ENCODE results near the gene ZNF526. TPM values are rescaled to one million over a fixed set of nuclear protein-coding genes. Genes with fewer than 3 reads are reported as not detected.

The ZNF526 gene, protein sequence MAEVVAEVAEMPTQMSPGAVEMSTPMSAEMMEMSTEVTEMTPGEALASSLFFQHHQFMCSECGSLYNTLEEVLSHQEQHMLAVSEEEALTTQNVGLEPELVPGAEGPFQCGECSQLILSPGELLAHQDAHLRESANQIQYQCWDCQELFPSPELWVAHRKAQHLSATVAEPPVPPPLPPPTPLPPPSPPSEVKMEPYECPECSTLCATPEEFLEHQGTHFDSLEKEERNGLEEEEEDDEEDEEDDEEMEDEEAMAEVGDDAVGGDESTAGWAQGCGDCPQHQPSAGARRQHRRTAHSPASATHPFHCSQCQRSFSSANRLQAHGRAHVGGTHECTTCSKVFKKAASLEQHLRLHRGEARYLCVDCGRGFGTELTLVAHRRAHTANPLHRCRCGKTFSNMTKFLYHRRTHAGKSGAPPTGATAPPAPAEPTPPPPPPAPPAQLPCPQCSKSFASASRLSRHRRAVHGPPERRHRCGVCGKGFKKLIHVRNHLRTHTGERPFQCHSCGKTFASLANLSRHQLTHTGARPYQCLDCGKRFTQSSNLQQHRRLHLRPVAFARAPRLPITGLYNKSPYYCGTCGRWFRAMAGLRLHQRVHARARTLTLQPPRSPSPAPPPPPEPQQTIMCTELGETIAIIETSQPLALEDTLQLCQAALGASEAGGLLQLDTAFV
- 10 to 100 TPM; 18.0 to 18.5 TPM for total RNA-seq

DNA sequence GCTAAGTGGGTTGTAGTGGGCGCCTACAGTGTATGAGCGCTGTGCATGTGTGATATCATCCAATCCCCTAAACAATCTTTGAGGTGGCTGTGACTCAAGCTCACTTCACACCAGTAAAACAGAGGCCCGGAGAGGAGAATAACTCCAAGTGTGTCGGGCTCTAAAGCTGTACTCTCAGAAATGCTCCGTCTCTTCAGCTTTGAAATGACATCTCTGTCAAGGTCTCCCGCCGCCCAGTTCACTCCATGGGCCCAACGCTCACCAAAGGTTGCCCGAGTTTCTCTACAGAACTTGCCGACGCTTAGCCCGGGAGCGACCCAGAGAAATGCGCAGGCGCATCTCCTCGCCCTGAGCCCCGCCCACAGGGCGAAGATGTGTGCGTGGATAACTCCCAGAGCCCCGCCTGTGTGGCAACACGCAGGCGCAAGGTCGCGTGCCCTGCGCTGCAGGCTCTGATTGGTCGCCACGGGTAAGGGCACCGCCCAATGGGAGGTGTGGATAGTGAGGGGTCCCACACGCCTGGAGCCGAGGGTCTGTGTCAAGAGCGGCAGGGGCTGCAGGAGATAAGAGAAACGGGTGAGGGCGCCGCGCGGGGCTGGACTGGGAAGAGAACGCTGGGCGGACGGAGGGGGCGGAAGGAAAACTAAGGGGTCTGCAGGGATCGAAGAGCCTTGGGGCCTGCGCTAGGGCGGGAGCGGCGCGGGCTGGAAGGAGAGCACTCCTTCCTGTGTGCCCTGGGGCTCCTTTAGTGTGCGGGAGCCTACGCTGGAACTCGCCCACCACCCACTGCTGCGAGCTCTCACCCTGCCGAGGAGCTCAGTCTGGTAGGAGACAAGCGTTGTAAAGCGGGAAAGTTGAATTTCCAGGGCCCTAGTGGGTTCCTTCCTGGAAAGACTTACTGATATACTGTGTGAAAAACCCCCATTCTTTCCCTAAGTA, at the start of gene ZNF526:
TSS of gene ZNF526 (plus strand) at position 501 of the 939 bp plus-strand sequence. CDS start 4,092 bp downstream, outside the sequence.
- Mint-ChIP-seq H3K27me3 (no peaks in the 10 kb centered on the region), H3K4me1 (peaks cover 62% of the 10 kb centered on the region), H3K4me3 (peak within 1 kb of the TSS; percentile 94), H3K9me3 (no peaks in the 10 kb centered on the region), H3K27ac (peak within 1 kb of the TSS; percentile 95), H3K36me3 (ENCODE audit: low read depth) (peaks cover 34% of the 10 kb centered on the region)
- ChIA-PET POLR2A (no interaction called here), CTCF (interaction anchor here (0.6 kb wide), 1 partner anchor 1220 kb away, joined by 3 read pairs; no protein-coding TSS in a partner anchor)
- peak; percentile 97 for DNase-seq

DNA sequence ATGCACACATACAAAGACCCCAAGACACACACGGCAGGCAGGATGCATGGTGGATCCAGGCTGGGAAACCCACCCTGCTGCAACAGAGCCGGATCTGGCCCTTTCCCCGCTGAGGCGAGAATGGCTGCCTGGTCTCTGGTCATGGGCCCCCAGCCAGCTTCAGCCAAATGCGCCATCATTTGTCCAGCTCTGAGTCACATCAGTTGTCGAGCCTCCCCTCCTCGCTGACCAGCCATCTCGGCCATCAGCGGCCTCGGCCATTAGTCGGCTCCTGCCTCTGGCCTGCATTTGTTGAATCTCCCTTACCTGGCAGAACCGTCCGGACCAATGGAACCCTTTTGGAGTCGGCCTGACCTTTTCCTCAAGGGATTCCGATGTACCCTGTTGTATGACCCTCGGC, 49.4 kb upstream of the ZNF526 start:
- POLR2A ChIA-PET = no interaction called here
- Mint-ChIP-seq H3K27me3 (peaks cover 16% of the 10 kb centered on the region), H3K4me3 (no peak overlapping the region)

DNA sequence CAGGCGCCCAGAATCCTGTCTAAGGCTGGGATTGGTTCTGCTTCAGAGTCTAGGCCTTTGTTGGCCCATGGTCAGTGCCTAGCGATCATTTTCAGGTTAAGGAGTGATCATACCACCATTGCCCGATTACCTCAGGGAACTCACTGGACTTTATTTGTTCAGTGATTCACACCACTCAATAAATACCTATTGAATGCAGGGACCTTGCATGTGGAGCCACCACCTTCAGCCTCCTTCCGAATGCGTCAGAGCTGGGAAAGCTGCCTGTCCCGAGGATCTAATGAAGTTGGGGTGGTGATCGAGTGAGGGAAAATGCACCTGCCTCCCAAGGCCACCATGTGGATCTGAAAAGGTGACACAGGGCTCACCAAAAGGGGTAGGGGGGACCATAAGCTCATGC, 47.9 kb upstream of the ZNF526 start:
- Mint-ChIP-seq H3K4me1 (peaks cover 16% of the 10 kb centered on the region), H3K9me3 (no peaks in the 10 kb centered on the region), H3K36me3 (ENCODE audit: low read depth) (no peaks in the 10 kb centered on the region), H3K27ac (no peak overlapping the region), H3K27me3 (peaks cover 21% of the 10 kb centered on the region), H3K4me3 (no peak overlapping the region)
- ChIA-PET POLR2A (no interaction called here), CTCF (interaction anchor here (0.9 to 2.0 kb wide), 2 partner anchors 12 to 13 kb away, joined by 5 read pairs; no protein-coding TSS in a partner anchor)
- no peak for DNase-seq

More for the DNA sequence above, 49.4 kb upstream of the ZNF526 start:
- no peak for DNase-seq
- Mint-ChIP-seq H3K36me3 (ENCODE audit: low read depth) (no peaks in the 10 kb centered on the region), H3K27ac (no peak overlapping the region), H3K4me1 (peaks cover 8% of the 10 kb centered on the region), H3K9me3 (no peaks in the 10 kb centered on the region)
- CTCF ChIA-PET = no interaction called here

DNA sequence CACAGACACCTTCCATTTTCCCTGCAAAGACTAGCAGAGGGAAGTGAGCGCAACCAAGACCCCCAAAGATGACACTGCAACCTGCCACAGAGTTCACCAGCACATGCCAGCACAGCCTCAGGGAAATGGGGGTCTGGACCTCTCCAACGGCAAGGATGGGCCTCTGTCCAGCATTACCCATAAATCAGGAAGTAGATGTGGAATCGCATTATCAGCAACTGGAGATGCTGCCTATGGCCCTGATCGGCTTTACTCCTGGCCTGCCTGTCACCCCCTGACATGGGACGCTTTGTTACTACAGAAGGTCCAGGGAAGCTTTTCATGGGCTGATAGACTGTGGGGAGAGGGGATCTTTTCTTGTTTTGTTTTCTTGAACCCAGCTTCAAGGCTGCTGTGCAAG, 46.4 kb upstream of the ZNF526 start:
- Mint-ChIP-seq H3K36me3 (ENCODE audit: low read depth) (no peaks in the 10 kb centered on the region), H3K4me1 (peaks cover 16% of the 10 kb centered on the region), H3K27ac (no peak overlapping the region), H3K27me3 (peaks cover 21% of the 10 kb centered on the region), H3K9me3 (no peaks in the 10 kb centered on the region), H3K4me3 (no peak overlapping the region)
- DNase-seq = no peak
- ChIA-PET CTCF (interaction anchor here (2.0 kb wide), 1 partner anchor 11 kb away, joined by 5 read pairs; no protein-coding TSS in a partner anchor), POLR2A (no interaction called here)

DNA sequence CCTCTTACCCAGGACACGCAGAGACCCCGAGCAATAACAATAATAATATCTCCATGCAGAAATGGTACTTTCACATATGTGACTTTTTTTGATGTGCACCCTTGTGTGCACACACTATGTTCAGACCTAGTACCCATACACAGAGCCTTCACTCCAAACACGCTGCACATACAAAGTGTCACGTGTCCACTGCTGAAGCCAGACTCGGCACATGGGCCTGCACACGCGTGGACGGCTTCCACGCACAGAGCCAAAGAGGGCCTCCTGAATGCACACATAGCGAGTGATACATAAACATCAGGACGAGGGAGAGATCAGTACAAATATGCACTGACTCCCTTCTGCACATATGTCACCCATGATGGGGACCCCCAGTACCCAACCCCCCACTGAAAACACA, 45.9 kb upstream of the ZNF526 start:
- POLR2A ChIA-PET = no interaction called here

DNA sequence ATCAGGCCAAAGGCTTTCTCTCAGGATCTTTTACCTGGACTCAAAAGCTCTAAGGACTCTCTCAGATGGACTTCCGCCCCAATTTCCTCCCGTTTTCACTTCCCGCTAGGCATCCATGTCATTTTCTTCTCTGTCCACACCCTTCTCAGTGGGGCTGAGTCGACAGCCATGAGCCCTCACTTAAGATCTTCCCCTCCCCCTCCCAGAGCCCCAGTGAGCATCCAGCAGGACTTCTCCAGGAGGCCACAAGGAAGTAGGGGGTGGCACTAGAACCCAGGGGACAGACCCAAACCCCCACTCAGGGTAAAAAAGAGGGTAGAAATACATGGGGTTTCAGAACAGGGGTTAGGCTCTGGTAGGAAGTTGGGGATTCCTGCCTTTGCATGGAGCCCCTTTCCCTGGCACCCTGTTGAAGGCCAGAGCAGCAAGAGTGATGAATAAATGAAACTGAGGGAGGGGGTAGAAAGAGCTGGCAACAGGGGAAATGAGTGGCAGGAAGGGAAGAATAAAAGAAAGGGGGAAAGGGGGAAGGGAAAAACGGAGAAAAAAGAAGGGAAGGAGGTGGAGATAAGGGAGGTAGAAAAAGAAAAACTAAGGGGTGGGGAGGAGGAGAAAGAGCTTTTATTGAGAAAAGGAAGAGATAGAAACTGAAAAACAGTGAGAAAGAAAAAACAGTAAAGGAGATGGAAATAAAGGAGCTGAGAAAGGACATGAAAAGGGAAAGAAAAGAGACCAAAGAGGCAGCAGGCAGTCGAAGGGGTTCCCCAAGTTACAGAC, 45.0 kb upstream of the ZNF526 start:
- Mint-ChIP-seq H3K27ac (no peak overlapping the region), H3K36me3 (ENCODE audit: low read depth) (no peaks in the 10 kb centered on the region), H3K9me3 (no peaks in the 10 kb centered on the region), H3K4me3 (no peak overlapping the region), H3K4me1 (peaks cover 16% of the 10 kb centered on the region), H3K27me3 (peaks cover 21% of the 10 kb centered on the region)
- POLR2A ChIA-PET = no interaction called here
- CTCF ChIA-PET = interaction anchor here (0.6 to 2.3 kb wide), 5 partner anchors 9 to 217 kb away, joined by 3 to 15 read pairs (median 7); partner anchors contain the start of gene POU2F2
- DNase-seq = no peak

More for the DNA sequence above, 45.9 kb upstream of the ZNF526 start:
- Mint-ChIP-seq H3K9me3 (no peaks in the 10 kb centered on the region), H3K4me1 (peaks cover 16% of the 10 kb centered on the region), H3K27me3 (peaks cover 21% of the 10 kb centered on the region), H3K4me3 (no peak overlapping the region), H3K36me3 (ENCODE audit: low read depth) (no peaks in the 10 kb centered on the region), H3K27ac (no peak overlapping the region)
- DNase-seq = no peak
- CTCF ChIA-PET = no interaction called here

DNA sequence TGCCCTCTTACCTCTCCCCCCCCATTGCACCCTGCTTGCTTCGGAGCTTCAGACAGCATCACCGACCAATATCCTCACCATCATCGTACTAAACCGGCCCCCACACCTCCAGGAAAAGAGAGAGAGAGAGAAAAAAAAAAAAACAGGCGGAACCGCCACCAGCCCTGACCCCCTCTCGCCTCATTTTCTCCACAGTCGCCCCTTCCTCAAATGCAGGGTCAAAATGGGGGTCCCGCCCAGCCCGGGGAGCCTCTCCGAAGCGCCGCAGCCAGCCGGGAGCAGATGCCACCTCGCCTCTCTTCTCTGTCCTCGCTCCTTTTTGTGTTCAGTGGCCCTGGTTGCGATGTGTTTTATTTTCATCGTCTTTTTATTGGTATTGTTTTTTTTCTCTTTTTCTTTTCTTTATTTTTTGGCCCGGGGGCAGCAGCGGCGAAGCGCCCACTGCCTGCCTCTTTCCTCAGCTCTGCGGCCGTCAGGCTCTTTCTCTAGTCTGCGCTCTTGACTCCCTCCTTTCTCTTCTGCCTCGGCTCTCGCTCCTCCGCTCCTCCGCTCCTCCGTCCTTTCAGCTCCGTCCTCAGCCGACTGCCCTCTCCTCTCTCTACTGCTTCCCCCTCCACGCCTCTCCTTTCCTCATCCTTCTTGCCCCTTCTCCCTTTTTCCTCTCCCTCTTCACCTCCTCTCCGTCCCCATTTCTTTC, 44.0 kb upstream of the ZNF526 start:
- H3K36me3 Mint-ChIP-seq (ENCODE audit: low read depth) = no peaks in the 10 kb centered on the region
- peaks cover 16% of the 10 kb centered on the region for H3K4me1 Mint-ChIP-seq
- H3K27ac Mint-ChIP-seq = no peak overlapping the region
- peaks cover 21% of the 10 kb centered on the region for H3K27me3 Mint-ChIP-seq
- H3K9me3 Mint-ChIP-seq = no peaks in the 10 kb centered on the region
- no peak for DNase-seq
- ChIA-PET CTCF (interaction anchor here (0.6 to 2.3 kb wide), 8 partner anchors 7 to 218 kb away, joined by 3 to 15 read pairs (median 4); partner anchors contain the start of gene POU2F2), POLR2A (no interaction called here)
- H3K4me3 Mint-ChIP-seq = peak overlapping the region; percentile 74

DNA sequence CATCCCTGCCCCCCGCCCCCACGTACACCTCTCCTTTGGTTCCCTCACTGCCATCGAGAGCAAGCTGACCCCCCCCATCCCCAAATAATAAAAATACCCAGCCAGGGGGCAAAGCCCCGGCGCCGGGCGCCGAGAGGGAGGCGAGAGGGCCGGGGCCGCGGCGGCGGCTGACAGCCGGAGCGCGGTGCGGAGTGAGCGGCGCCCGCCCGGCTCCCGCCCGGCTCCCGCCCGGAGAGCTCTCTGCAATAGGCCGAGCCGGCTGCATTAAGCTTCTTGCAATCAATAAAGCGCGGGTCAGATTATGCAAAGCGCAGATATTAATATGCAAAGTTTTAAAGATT, 43.5 kb upstream of the ZNF526 start:
- Mint-ChIP-seq H3K4me1 (peaks cover 16% of the 10 kb centered on the region), H3K36me3 (ENCODE audit: low read depth) (no peaks in the 10 kb centered on the region), H3K9me3 (no peaks in the 10 kb centered on the region), H3K27ac (no peak overlapping the region), H3K27me3 (peaks cover 21% of the 10 kb centered on the region), H3K4me3 (peak overlapping the region; percentile 74)
- DNase-seq = no peak
- CTCF ChIA-PET = interaction anchor here (0.8 to 2.3 kb wide), 6 partner anchors 8 to 68 kb away, joined by 3 to 15 read pairs (median 6); no protein-coding TSS in a partner anchor
- POLR2A ChIA-PET = no interaction called here

DNA sequence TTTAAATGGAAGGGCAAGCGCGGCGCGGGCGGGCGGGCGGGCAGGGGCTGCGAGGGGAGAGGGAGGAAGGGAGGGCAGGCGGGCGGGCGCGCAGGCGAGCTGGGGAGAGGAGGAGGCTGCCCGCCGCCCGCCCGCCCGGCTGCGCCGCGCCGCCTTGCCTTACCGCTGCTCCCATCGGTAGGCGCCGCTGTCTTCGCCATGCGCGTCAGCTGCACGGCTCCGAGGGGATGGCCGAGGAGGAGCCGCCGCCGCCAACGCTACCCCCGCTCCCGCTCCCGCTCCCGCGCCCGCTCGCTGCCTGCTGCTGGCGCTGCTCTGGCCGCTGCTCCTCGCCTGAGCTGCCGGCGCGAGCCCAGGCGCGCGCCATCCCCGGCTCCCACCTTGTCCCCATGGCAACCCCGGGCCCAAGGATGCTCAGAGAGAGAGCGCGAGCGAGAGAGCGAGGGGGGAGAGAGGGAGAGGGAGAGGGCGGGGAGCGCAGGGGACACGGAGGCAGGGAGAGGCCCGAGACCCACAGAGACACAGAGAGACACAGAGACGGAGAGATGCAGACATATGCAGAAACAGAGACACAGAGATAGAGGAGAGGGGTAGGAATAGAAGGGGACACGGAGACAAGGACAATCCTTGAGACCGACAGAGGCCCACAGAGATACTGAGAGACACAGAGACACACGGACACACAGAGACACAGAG, 43.0 kb upstream of the ZNF526 start:
- POLR2A ChIA-PET = no interaction called here
- DNase-seq = peak; percentile 76
- Mint-ChIP-seq H3K27me3 (peaks cover 25% of the 10 kb centered on the region), H3K9me3 (no peaks in the 10 kb centered on the region), H3K27ac (no peak overlapping the region), H3K4me1 (peaks cover 17% of the 10 kb centered on the region), H3K36me3 (ENCODE audit: low read depth) (no peaks in the 10 kb centered on the region), H3K4me3 (no peak overlapping the region)
- CTCF ChIA-PET = interaction anchor here (0.8 to 2.3 kb wide), 6 partner anchors 8 to 69 kb away, joined by 3 to 15 read pairs (median 6); no protein-coding TSS in a partner anchor

DNA sequence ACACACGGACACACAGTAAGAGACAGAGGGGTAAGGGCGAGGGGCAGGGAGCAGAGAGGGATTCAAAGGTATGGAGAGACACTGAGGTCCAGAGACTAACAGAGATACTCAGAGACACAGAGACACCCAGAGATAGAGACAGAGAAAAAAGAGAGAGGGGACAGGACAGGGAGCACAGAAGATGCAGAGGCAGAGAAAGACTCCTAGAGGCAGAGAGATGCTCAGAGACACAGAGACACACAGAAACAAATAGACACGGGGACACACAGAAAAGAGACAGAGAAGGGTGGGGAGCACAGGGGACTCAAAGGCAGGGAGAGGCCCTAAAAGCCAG, 42.5 kb upstream of the ZNF526 start:
- Mint-ChIP-seq H3K27me3 (peaks cover 28% of the 10 kb centered on the region), H3K27ac (no peak overlapping the region), H3K36me3 (ENCODE audit: low read depth) (no peaks in the 10 kb centered on the region), H3K4me3 (no peak overlapping the region), H3K9me3 (no peaks in the 10 kb centered on the region), H3K4me1 (peaks cover 20% of the 10 kb centered on the region)
- ChIA-PET CTCF (interaction anchor here (1.8 kb wide), 1 partner anchor 69 kb away, joined by 4 read pairs; no protein-coding TSS in a partner anchor), POLR2A (no interaction called here)
- DNase-seq = no peak

All from activated CD4-positive, alpha-beta T cell treated with anti-CD3 and anti-CD28 coated beads, Interleukin-2, amount 10 ng/mL, durations not matched to agents 7 days and 5 days (primary cell).